Superior temporal gyrus (tissue), 1 donor: Measurements from ENCODE around the gene PCNT.
"Not testable (repeated sequence)": the region's sequence is repeated elsewhere in the genome, so short reads cannot be mapped to it uniquely, and the experiment has no call there.

Experiments used
- DNase-seq: peaks from one replicate; pipeline ENCODE4 v3.0.0-alpha.2; 2016; ENCODE audit errors: extremely low spot score

Gene PCNT

GRCh38 chr21:46427516-46427915 lies 103.6 kb downstream of the PCNT start:
- no peak for DNase-seq

- DNase-seq: no peak
These were observed 104.3 kb downstream of the PCNT start for GRCh38 chr21:46428286-46428685.

GRCh38 chr21:46428987-46429710 lies 105.2 kb downstream of the PCNT start:
- no peak for DNase-seq

- DNase-seq: no peak
These were observed 106.1 kb downstream of the PCNT start for GRCh38 chr21:46429754-46430681.

- no peak for DNase-seq
These were observed 107.5 kb downstream of the PCNT start for GRCh38 chr21:46431448-46431847.

GRCh38 chr21:46431884-46432488 lies 108.0 kb downstream of the PCNT start:
- no peak for DNase-seq

GRCh38 chr21:46433116-46433515 lies 109.2 kb downstream of the PCNT start:
- DNase-seq: not testable (repeated sequence)

GRCh38 chr21:46434322-46434958 lies 110.5 kb downstream of the PCNT start:
- no peak for DNase-seq

- DNase-seq: no peak
These were observed 111.9 kb downstream of the PCNT start for GRCh38 chr21:46435786-46436227.

- DNase-seq: no peak
These were observed 112.7 kb downstream of the PCNT start for GRCh38 chr21:46436621-46437020.

- DNase-seq: no peak
These were observed 113.1 kb downstream of the PCNT start for GRCh38 chr21:46437096-46437498.

- no peak for DNase-seq
These were observed 113.6 kb downstream of the PCNT start for GRCh38 chr21:46437511-46437910.

- no peak for DNase-seq
These were observed 114.3 kb downstream of the PCNT start for GRCh38 chr21:46438241-46438640.

- no peak for DNase-seq
These were observed 116.0 kb downstream of the PCNT start for GRCh38 chr21:46439906-46440305.

GRCh38 chr21:46441331-46441730 lies 117.4 kb downstream of the PCNT start:
- DNase-seq: no peak

- no peak for DNase-seq
These were observed 118.1 kb downstream of the PCNT start for GRCh38 chr21:46441961-46442498.

GRCh38 chr21:46442938-46443337 lies 119.0 kb downstream of the PCNT start:
- no peak for DNase-seq

GRCh38 chr21:46443910-46444309 lies 120.0 kb downstream of the PCNT start:
- no peak for DNase-seq

- DNase-seq: no peak
These were observed 124.2 kb downstream of the PCNT start for GRCh38 chr21:46448108-46448507.

GRCh38 chr21:46448855-46449254 lies 124.9 kb downstream of the PCNT start:
- not testable (repeated sequence) for DNase-seq

GRCh38 chr21:46452710-46453109 lies 128.8 kb downstream of the PCNT start:
- no peak for DNase-seq

GRCh38 chr21:46454142-46454541 lies 130.2 kb downstream of the PCNT start:
- DNase-seq: no peak
